GM21423 (cell line): Measurements from ENCODE around the gene LBH.

Source experiments
- ATAC-seq: cut with Tn5 transposase; IDR thresholded peaks from one replicate; pipeline ENCODE4 v1.9.1; 2021; ENCODE audit warnings: mild to moderate bottlenecking, moderate library complexity; ENCODE audit not compliant: unreplicated experiment

LBH gene

DNA sequence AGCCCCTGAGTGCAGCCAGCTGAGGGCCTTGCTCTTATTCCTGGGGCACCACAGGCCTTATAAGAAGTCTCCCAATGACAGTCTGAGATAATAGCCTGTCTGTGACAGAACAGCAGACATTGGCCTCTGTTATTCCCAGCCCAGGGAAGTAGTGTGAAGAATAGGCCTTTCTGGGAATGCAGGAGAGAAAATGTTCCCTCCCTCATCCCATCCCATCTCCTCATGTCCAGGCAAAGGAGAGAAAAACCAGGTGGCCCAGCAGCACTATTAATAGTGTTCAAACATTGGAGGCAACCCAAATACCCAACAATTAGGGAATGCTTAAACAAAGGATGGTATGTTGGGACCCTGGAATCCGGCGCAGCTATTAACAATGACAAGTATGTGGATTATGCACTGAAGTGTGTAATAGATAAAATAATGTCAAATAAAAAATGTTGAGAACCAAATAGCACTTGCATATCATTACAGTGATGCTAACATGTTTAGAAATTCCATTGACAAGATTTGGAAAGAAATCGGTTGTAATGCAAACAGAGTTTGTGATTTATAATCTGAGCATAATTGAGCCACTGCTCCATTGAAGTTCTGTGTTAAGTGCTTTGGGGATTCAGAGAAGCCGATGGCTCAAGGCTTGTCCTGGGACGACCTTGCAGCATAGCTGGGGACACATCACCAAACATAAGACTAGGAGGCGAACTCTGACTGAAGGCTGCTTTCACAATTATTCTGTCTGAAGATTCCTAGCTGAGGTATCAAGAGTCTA is 69.3 kb downstream of the LBH start:
- ATAC-seq = no peak

GRCh38 chr2:30301551-30301950 is 70.2 kb downstream of the LBH start:
- ATAC-seq = no peak

DNA sequence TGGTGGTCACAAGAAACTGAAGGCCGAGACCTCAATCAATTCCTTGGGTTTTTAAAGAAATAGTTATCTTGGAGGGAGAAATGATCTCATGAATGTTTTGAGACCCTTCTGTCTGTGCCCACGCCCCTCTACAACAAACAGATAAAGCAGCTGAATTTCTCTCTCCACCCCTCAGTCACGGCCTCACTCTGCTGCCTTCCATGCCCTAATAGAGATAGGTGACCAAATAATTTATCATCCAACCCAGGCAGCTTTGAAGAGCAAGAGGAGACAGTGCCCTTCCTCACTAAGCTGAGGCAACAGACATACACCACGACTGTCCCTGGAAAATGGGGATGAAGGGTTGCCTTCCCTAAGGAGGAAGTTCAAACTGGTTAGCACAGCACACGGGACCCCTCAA is 71.2 kb downstream of the LBH start:
- ATAC-seq = no peak

- ATAC-seq = no peak
These were observed 71.8 kb downstream of the LBH start for GRCh38 chr2:30303095-30303494.

GRCh38 chr2:30305235-30305634 is 73.9 kb downstream of the LBH start:
- ATAC-seq = no peak

GRCh38 chr2:30306522-30306921 is 75.2 kb downstream of the LBH start:
- ATAC-seq = no peak

DNA sequence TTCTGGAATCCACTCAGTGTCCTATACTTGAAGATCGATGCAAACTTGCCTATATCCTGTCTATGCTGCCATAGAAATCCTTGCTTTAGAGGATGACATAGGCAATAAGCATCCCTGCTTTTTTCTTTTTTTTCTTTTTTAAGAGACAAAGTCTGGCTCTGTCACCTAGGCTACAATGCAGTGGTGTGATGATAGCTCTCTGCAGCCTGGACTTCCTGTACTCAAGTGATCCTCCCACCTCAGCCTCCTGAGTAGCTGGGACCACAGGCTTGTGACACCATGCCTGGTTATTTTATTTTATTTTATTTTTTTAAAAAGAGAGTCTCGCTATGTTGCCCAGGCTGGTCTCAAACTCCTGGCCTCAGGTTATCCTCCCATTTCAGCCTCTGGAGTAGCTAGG is 76.9 kb downstream of the LBH start:
- ATAC-seq = no peak
